ENCODE results near the gene MRPS25. TPM values are rescaled to one million over a fixed set of nuclear protein-coding genes. Genes with fewer than 3 reads are reported as not detected.

Gene MRPS25
- total and polyA plus RNA-seq, 2 experiments from 2014 or later: 30.9 to 59.9 TPM

- 86% methylated on average over 11 of the region's 11 CpGs for WGBS (ENCODE audit: low lambda C conversion rate, missing lambda C conversion rate)
- no peak overlapping the region for H3K4me2 ChIP-seq
These were observed 21.5 kb downstream of the MRPS25 start for GRCh38 chr3:15043408-15044171.

GRCh38 chr3:15042936-15043335, 22.2 kb downstream of the MRPS25 start:
- no peak for DNase-seq (ENCODE audit: low spot score)
- H3K9me2 ChIP-seq (replicated peaks; ENCODE audit: insufficient read depth): no peaks in the 10 kb centered on the region
- H3K79me2 ChIP-seq: no peaks in the 10 kb centered on the region
- H3K27ac ChIP-seq: no peak overlapping the region
- no peaks in the 10 kb centered on the region for H3K9me3 ChIP-seq (ENCODE audit: low read depth)
- TF ChIP-seq EZH2phosphoT487 (IDR thresholded peaks at IDR 0.05; ENCODE audit: low read depth, severe bottlenecking, unreplicated experiment) (no peak), EZH2 (IDR thresholded peaks at IDR 0.05; ENCODE audit: borderline replicate concordance) (no peak), CTCF (IDR thresholded peaks at IDR 0.05; ENCODE audit: poor library complexity) (no peak)
- no peaks in the 10 kb centered on the region for H3K36me3 ChIP-seq (replicated peaks; ENCODE audit: insufficient read depth, low read depth)
- H3K4me1 ChIP-seq (ENCODE audit: insufficient read depth): no peaks in the 10 kb centered on the region
- no peaks in the 10 kb centered on the region for H3K27me3 ChIP-seq
- H3K4me2 ChIP-seq: no peak overlapping the region
- no peak overlapping the region for H3K4me3 ChIP-seq
- H4K20me1 ChIP-seq (ENCODE audit: insufficient read depth, poor library complexity, severe bottlenecking): no peaks in the 10 kb centered on the region
- H2AFZ ChIP-seq: no peak overlapping the region
- 69% methylated on average over 3 of the region's 3 CpGs for WGBS (ENCODE audit: low lambda C conversion rate, missing lambda C conversion rate)

More at GRCh38 chr3:15043408-15044171, 21.5 kb downstream of the MRPS25 start:
- TF ChIP-seq CTCF (IDR thresholded peaks at IDR 0.05; ENCODE audit: poor library complexity): no peak
- no peak overlapping the region for H2AFZ ChIP-seq
- no peaks in the 10 kb centered on the region for H4K20me1 ChIP-seq (ENCODE audit: insufficient read depth, poor library complexity, severe bottlenecking)
- H3K27ac ChIP-seq: no peak overlapping the region
- H3K27me3 ChIP-seq: no peaks in the 10 kb centered on the region
- H3K9me3 ChIP-seq (ENCODE audit: low read depth): no peaks in the 10 kb centered on the region
- no peaks in the 10 kb centered on the region for H3K36me3 ChIP-seq (replicated peaks; ENCODE audit: insufficient read depth, low read depth)
- H3K4me3 ChIP-seq: no peak overlapping the region
- DNase-seq (ENCODE audit: low spot score): no peak
- no peaks in the 10 kb centered on the region for H3K4me1 ChIP-seq (ENCODE audit: insufficient read depth)
- no peaks in the 10 kb centered on the region for H3K9me2 ChIP-seq (replicated peaks; ENCODE audit: insufficient read depth)
- H3K79me2 ChIP-seq: no peaks in the 10 kb centered on the region

GRCh38 chr3:15041950-15042349, 23.2 kb downstream of the MRPS25 start:
- Histone ChIP-seq H3K4me3 (no peak overlapping the region), H3K27ac (no peak overlapping the region), H3K27me3 (no peaks in the 10 kb centered on the region), H4K20me1 (ENCODE audit: insufficient read depth, poor library complexity, severe bottlenecking) (no peaks in the 10 kb centered on the region), H3K9me3 (ENCODE audit: low read depth) (no peaks in the 10 kb centered on the region), H3K79me2 (no peaks in the 10 kb centered on the region), H3K9me2 (replicated peaks; ENCODE audit: insufficient read depth) (no peaks in the 10 kb centered on the region), H3K4me2 (no peak overlapping the region), H3K4me1 (ENCODE audit: insufficient read depth) (no peaks in the 10 kb centered on the region), H3K36me3 (replicated peaks; ENCODE audit: insufficient read depth, low read depth) (no peaks in the 10 kb centered on the region), H2AFZ (no peak overlapping the region)
- TF ChIP-seq CTCF (IDR thresholded peaks at IDR 0.05; ENCODE audit: poor library complexity) (no peak), EZH2 (IDR thresholded peaks at IDR 0.05; ENCODE audit: borderline replicate concordance) (no peak)
- 96% methylated on average over 3 of the region's 3 CpGs for WGBS (ENCODE audit: low lambda C conversion rate, missing lambda C conversion rate)
- DNase-seq (ENCODE audit: low spot score): no peak
